ENCODE measurements around the gene FBXW12. TPM values are rescaled to one million over a fixed set of nuclear protein-coding genes. Genes with fewer than 3 reads are reported as not detected.

FBXW12 gene
- polyA plus RNA-seq, 1 donor from 2014 or later = not detected

- no peaks in the 10 kb centered on the region for H4K20me1 ChIP-seq (ENCODE audit: insufficient read depth)
- H3K27me3 ChIP-seq (ENCODE audit: insufficient read depth, low read depth, low read length) = no peaks in the 10 kb centered on the region
- peak overlapping the region; percentile 20 for H3K9ac ChIP-seq (ENCODE audit: low read length)
- TF ChIP-seq SMC3 (conservative IDR thresholded peaks at IDR 0.05; ENCODE audit: poor library complexity) = no peak
- TF ChIP-seq MXI1 (conservative IDR thresholded peaks at IDR 0.05; ENCODE audit: poor library complexity, severe bottlenecking) = no peak
- no peak for TF ChIP-seq POLR2AphosphoS5 (IDR thresholded peaks at IDR 0.05)
- TF ChIP-seq REST (IDR thresholded peaks at IDR 0.05; ENCODE audit: borderline replicate concordance) = no peak
- no peak for TF ChIP-seq EP300 (conservative IDR thresholded peaks at IDR 0.05; ENCODE audit: poor library complexity, severe bottlenecking)
- TF ChIP-seq, protein P1, sequence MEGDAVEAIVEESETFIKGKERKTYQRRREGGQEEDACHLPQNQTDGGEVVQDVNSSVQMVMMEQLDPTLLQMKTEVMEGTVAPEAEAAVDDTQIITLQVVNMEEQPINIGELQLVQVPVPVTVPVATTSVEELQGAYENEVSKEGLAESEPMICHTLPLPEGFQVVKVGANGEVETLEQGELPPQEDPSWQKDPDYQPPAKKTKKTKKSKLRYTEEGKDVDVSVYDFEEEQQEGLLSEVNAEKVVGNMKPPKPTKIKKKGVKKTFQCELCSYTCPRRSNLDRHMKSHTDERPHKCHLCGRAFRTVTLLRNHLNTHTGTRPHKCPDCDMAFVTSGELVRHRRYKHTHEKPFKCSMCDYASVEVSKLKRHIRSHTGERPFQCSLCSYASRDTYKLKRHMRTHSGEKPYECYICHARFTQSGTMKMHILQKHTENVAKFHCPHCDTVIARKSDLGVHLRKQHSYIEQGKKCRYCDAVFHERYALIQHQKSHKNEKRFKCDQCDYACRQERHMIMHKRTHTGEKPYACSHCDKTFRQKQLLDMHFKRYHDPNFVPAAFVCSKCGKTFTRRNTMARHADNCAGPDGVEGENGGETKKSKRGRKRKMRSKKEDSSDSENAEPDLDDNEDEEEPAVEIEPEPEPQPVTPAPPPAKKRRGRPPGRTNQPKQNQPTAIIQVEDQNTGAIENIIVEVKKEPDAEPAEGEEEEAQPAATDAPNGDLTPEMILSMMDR (IDR thresholded peaks at IDR 0.05; ENCODE audit: poor library complexity, severe bottlenecking) = no peak
- TF ChIP-seq RAD21 (conservative IDR thresholded peaks at IDR 0.05) = no peak
- TF ChIP-seq TAF1 (IDR thresholded peaks at IDR 0.05; ENCODE audit: low read depth) = no peak
- no peak for TF ChIP-seq EZH2 (IDR thresholded peaks at IDR 0.05; ENCODE audit: borderline replicate concordance, insufficient read depth, low read length, poor library complexity, severe bottlenecking)
- peak overlapping the region; percentile 89 for H3K4me3 ChIP-seq (ENCODE audit: low read length)
- H3K4me2 ChIP-seq (ENCODE audit: low read length) = peak overlapping the region; percentile 61
- H3F3A ChIP-seq (ENCODE audit: insufficient read depth, low read length, poor library complexity, severe bottlenecking) = no peaks in the 10 kb centered on the region
- no peak overlapping the region for H3K27ac ChIP-seq (ENCODE audit: low read length)
- no peaks in the 10 kb centered on the region for H3K9me3 ChIP-seq (ENCODE audit: low read length)
- no peaks in the 10 kb centered on the region for H3K9me2 ChIP-seq (ENCODE audit: insufficient read depth, low read length)
- H2AFZ ChIP-seq (ENCODE audit: low read depth, low read length) = no peak overlapping the region
- peaks cover 74% of the 10 kb centered on the region for H3K79me2 ChIP-seq (replicated peaks; ENCODE audit: insufficient read depth, low read length)
- H3K36me3 ChIP-seq (ENCODE audit: insufficient read depth, low read length) = no peaks in the 10 kb centered on the region
Measured at GRCh38 chr3:48426401-48426909, 54.4 kb downstream of the FBXW12 start.

DNA sequence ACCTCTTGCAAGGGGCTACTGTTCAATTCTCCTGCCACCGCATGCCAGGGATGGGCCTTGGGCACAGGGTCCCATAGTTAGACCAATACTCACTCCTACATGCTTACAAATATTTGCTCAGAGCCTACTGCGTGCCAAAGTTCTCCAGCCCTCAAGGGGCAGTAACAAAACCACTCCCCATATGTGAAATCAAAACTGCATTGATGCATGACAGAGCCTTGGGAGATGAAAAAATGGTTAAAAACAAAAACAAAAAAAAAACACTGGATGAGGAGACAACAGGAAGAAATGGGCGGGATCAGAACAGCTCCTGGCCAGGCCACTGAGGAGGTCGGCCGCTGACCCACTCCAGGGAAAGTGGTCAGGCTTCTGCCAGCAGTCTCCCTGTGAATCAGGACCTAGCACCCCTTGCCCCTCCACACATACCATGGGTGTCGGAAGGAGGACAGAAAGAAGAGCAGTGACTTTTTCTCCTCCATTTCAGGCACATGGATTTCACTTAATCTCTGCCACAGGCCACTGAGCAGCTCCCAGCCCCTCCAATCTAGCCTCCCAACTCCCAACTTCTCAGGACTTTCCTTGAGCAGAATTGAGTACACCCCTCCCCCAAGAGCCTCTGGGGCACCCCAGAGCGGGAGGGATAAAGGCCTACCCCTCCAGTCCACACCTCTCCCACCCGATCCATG, 55.1 kb downstream of the FBXW12 start:
- Histone ChIP-seq H2AFZ (ENCODE audit: low read depth, low read length) (no peak overlapping the region), H3K27ac (ENCODE audit: low read length) (no peak overlapping the region), H3K79me2 (replicated peaks; ENCODE audit: insufficient read depth, low read length) (peaks cover 74% of the 10 kb centered on the region), H3K36me3 (ENCODE audit: insufficient read depth, low read length) (no peaks in the 10 kb centered on the region), H3K9me3 (ENCODE audit: low read length) (no peaks in the 10 kb centered on the region), H3K27me3 (ENCODE audit: insufficient read depth, low read depth, low read length) (no peaks in the 10 kb centered on the region), H3K4me3 (ENCODE audit: low read length) (peak overlapping the region; percentile 89), H3K9me2 (ENCODE audit: insufficient read depth, low read length) (no peaks in the 10 kb centered on the region), H4K20me1 (ENCODE audit: insufficient read depth) (no peaks in the 10 kb centered on the region), H3K4me2 (ENCODE audit: low read length) (peak overlapping the region; percentile 61), H3K9ac (ENCODE audit: low read length) (peak overlapping the region; percentile 87), H3F3A (ENCODE audit: insufficient read depth, low read length, poor library complexity, severe bottlenecking) (no peaks in the 10 kb centered on the region)
- TF ChIP-seq MXI1 (conservative IDR thresholded peaks at IDR 0.05; ENCODE audit: poor library complexity, severe bottlenecking) = no peak
- no peak for TF ChIP-seq EZH2 (IDR thresholded peaks at IDR 0.05; ENCODE audit: borderline replicate concordance, insufficient read depth, low read length, poor library complexity, severe bottlenecking)
- no peak for TF ChIP-seq POLR2AphosphoS5 (IDR thresholded peaks at IDR 0.05)
- no peak for TF ChIP-seq SMC3 (conservative IDR thresholded peaks at IDR 0.05; ENCODE audit: poor library complexity)
- no peak for TF ChIP-seq TAF1 (IDR thresholded peaks at IDR 0.05; ENCODE audit: low read depth)
- TF ChIP-seq EP300 (conservative IDR thresholded peaks at IDR 0.05; ENCODE audit: poor library complexity, severe bottlenecking) = no peak
- TF ChIP-seq RAD21 (conservative IDR thresholded peaks at IDR 0.05) = no peak
- TF ChIP-seq, protein P1 (IDR thresholded peaks at IDR 0.05; ENCODE audit: poor library complexity, severe bottlenecking) = no peak
- TF ChIP-seq REST (IDR thresholded peaks at IDR 0.05; ENCODE audit: borderline replicate concordance) = no peak
